ENCODE results near the gene SCARB2. TPM values are rescaled to one million over a fixed set of nuclear protein-coding genes. Genes with fewer than 3 reads are reported as not detected.
"Not testable (repeated sequence)": the region's sequence is repeated elsewhere in the genome, so short reads cannot be mapped to it uniquely, and the experiment has no call there.

Gene SCARB2
- total RNA-seq, 1 donor from 2014 or later = 76.3 TPM

- H3K4me3 ChIP-seq (ENCODE audit: low read depth, low read length) = peak overlapping the region; percentile 80
- DNase-seq (ENCODE audit: low read depth) = no peak
- no peak for TF ChIP-seq CTCF (conservative IDR thresholded peaks at IDR 0.05; ENCODE audit: low read depth, low read length)
Measured at GRCh38 chr4:76252271-76252653, 38.6 kb upstream of the SCARB2 start.

DNA sequence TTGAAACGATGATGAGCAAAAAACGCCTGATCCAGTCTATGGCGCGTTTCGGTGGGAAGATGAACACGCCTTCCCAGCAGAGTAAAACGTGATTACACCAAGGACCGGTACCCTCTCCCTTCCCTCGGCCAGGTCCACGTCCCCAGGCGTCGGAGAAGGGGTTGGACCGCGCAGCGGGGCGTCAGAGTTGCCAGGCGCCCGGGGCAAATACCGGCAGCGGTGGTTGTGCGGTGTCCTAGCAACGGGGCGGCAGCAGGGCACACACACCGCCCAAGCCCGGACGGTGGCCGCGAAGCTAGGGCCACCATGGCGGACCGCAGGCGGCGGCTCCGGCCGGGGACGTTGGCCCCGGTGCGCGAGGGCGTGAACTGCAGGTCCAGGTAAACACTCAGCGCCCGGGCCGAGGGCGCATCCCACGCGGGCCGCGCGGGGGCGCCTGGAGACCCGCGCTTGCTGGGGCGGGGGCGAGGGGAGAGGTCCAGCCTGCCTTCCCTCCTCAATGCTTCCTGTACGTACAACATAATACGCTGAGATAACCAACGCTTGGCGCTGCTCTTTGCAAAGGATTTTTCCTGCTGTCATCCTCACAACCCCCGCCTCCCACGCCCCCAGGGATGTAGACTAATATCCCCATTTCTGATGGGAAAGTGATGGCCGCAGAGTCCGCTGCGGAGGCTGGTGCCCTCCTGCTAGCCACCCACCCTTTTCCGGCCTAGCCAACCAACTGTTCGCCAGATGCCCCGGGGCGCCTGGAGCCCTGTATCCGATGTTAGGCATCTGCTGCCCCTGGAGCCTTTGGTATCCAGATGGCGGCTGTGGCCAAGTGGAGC is 38.0 kb upstream of the SCARB2 start, which contains the start of gene FAM47E:
Gene FAM47E (plus strand): TSS at position 281 of the 830 bp plus-strand sequence. CDS start 26 bp downstream, at position 307.
- no peak for DNase-seq (ENCODE audit: low read depth)
- H3K4me3 ChIP-seq (ENCODE audit: low read depth, low read length) = peak within 1 kb of the TSS; percentile 80
- peak; percentile 48 for TF ChIP-seq CTCF (conservative IDR thresholded peaks at IDR 0.05; ENCODE audit: low read depth, low read length)

- no peak for TF ChIP-seq CTCF (conservative IDR thresholded peaks at IDR 0.05; ENCODE audit: low read depth, low read length)
- DNase-seq (ENCODE audit: low read depth) = no peak
- peak overlapping the region; percentile 80 for H3K4me3 ChIP-seq (ENCODE audit: low read depth, low read length)
Measured at GRCh38 chr4:76250962-76251361, 37.3 kb upstream of the SCARB2 start.

DNA sequence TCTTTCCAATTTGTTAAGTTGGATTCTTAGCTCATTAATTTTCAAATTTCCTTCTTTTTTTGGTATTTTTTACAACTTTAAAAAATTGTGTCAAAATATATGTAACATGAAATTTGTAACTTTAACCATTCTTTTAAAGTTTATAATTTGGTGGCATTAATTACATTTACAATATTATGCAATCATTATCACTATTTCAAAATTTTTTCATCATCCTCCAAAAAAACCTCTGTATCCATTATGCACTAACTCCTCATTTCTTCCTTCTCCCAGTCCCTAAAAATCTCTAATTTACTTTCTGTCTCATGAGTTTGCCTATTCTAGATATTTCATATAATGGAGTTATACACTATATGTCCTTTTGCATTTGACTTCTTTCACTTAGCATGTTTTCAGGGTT is 33.2 kb upstream of the SCARB2 start:
- H3K4me3 ChIP-seq (ENCODE audit: low read depth, low read length) = no peak overlapping the region
- DNase-seq (ENCODE audit: low read depth) = no peak
- TF ChIP-seq CTCF (conservative IDR thresholded peaks at IDR 0.05; ENCODE audit: low read depth, low read length) = no peak

GRCh38 chr4:76246025-76246424 is 32.4 kb upstream of the SCARB2 start:
- TF ChIP-seq CTCF (conservative IDR thresholded peaks at IDR 0.05; ENCODE audit: low read depth, low read length) = peak; percentile 21
- no peak overlapping the region for H3K4me3 ChIP-seq (ENCODE audit: low read depth, low read length)
- DNase-seq (ENCODE audit: low read depth) = no peak

DNA sequence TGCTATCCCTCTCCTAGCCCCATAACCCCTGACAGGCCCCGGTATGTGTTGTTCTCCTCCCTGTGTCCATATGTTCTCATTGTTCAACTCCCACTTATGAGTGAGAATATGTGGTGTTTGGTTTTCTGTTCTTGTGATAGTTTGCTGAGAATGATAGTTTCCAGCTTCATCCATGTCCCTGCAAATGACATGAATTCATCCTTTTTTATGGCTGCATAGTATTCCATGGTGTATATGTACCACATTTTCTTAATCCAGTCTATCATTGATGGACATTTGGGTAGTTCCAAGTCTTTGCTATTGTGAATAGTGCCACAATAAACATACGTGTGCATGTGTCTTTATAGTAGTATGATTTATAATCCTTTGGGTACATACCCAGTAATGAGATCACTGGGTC is 30.3 kb upstream of the SCARB2 start:
- H3K4me3 ChIP-seq (ENCODE audit: low read depth, low read length); DNase-seq (ENCODE audit: low read depth): not testable (repeated sequence)

- no peak for TF ChIP-seq CTCF (conservative IDR thresholded peaks at IDR 0.05; ENCODE audit: low read depth, low read length)
- no peak for DNase-seq (ENCODE audit: low read depth)
Measured at GRCh38 chr4:76240236-76240635, 26.6 kb upstream of the SCARB2 start.

More at GRCh38 chr4:76240236-76240635, 26.6 kb upstream of the SCARB2 start:
- H3K4me3 ChIP-seq (ENCODE audit: low read depth, low read length) = no peak overlapping the region

Measured in epithelial cell of proximal tubule (primary cell).